NCI-H748 (cell line): ENCODE measurements around the gene MAP4K2.

Source experiments
- DNase-seq: peaks from one replicate; lab custom pipeline; 2025; ENCODE audit not compliant: unreplicated experiment; lab: John Stamatoyannopoulos, UW

MAP4K2 gene

DNA sequence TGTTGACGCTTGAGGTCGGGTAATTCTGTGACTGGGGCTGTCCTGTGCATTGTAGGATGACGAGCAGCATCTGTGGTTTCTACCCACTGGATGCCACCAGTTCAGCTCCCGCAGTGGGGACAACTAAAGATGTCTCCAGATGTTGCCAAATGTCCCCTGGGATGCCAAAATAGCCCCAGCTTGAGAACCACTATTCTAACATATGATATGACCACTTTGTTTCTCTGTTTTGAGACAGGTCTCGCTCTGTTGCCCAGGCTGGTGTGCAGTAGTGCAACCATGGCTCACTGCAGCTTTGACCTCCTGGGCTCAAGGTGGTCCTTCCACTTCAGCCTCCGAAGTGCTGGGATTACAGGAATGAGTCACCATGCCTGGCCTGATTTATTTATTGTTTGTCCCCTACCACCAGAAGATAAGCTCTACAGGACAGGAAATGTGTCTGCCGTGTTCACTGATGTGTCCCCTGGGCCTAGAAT is 11.7 kb upstream of the MAP4K2 start:
- DNase-seq: no peak

DNA sequence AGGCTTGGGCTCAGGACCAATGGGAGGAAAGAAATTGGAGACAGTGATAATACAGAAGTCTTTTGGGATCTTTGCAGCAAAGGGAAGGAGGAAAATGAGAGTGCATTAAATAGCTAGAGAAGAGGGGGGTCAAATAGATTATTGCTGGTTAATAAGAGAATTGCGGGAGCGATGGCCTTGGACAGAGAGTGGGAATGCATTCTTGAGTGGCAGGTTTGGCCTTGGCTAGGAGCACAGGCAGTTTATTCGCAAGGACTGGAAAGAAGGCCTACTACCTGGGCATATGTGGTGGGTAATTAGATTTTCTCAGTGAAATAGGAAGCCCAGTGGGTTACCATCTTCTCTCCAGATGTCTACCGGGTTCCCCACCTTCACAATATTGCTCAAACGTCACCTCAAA is 10.8 kb upstream of the MAP4K2 start:
- DNase-seq: no peak

DNA sequence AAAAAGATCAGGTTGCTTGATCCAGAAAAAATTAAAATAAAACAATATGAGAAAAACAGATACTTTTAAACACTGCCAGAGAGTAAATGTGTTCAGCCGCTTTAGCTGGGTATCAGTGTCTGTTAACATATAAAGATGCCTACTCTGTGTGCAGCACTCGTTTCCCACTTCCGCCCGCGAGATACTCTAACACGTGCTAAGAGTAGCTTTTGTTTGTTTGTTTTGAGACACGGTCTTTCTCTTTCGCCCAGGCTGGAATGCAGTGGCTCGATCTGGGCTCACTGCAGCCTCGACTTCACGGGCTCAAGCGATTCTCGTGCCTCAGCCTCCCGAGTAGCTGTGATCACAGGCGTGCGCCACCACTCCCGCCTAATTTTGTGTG is 7.9 kb upstream of the MAP4K2 start:
- peak; percentile 76 for DNase-seq

DNA sequence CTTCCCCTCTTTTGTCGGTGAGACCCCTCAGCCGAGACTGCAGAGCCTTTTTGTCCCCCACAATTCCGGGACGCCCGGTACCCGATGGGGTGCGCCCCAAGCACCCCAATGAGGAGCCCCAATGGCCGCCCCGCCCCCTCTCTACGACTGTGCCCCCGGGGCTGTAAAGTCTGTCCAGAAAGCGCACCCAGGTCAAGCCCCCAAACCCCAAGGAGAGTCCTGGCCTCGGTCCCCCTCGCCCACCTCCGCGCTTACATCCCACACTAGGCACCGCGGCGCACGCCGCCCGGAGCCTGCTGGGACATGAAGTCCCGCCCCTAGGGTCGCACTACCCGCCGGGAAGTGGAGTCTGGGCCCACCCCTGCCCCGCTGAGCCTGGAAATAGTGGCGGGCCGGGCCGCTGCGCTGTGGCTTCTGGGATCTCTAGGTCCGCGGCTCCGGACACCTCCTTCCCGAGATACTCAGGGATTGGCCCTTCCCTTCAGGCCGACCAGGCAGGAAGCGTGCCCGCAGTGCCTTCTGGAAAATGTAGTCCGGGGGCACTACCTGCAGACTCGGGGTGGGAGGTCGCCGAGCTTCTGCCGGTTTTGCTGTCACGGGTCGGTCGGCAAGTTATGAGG is 7.4 kb upstream of the MAP4K2 start, which contains the start of gene MEN1:
MEN1 (minus strand) TSS at position 281 of the 620 bp plus-strand sequence. CDS start 442 bp downstream, outside the sequence.
- peak; percentile 99 for DNase-seq

DNA sequence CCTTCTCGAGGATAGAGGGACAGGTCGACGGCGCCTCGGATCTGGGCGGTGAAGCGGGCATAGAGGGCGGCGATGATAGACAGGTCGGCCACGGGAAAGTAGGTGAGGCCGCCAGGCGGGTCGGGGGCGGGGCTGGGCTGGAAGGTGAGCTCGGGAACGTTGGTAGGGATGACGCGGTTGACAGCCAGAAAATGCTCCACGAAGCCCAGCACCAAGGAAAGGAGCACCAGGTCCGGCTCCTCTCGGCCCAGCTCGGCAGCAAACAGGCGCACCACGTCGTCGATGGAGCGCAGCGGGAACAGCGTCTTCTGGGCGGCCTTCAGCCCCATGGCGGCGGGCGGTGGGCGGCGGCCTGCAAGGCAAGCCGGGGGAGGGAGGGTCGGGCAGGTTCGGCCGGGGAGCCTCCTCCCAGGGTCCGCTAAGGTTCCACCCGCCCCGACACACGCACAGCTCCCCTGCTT is 6.8 kb upstream of the MAP4K2 start:
- peak; percentile 62 for DNase-seq

DNA sequence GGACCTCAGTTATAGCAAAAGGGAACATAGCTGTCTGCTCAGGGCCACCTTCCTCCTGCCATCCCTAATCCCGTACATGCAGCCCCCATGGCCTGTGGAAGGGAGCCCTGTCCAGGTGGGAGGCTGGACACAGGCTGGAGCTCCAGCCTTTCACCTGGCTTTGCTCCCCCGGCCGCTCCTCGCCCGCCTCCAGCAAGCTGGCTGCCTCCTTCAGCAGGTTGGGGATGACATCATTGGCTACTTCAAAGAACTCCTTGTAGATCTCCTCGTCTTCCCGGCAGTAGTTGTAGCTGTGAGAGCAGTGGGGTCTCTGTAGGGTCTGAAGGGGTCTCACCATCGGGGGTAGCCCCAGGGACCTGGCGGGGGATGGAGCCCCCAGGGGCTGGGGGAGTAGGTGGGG is 2.5 kb upstream of the MAP4K2 start:
- no peak for DNase-seq

DNA sequence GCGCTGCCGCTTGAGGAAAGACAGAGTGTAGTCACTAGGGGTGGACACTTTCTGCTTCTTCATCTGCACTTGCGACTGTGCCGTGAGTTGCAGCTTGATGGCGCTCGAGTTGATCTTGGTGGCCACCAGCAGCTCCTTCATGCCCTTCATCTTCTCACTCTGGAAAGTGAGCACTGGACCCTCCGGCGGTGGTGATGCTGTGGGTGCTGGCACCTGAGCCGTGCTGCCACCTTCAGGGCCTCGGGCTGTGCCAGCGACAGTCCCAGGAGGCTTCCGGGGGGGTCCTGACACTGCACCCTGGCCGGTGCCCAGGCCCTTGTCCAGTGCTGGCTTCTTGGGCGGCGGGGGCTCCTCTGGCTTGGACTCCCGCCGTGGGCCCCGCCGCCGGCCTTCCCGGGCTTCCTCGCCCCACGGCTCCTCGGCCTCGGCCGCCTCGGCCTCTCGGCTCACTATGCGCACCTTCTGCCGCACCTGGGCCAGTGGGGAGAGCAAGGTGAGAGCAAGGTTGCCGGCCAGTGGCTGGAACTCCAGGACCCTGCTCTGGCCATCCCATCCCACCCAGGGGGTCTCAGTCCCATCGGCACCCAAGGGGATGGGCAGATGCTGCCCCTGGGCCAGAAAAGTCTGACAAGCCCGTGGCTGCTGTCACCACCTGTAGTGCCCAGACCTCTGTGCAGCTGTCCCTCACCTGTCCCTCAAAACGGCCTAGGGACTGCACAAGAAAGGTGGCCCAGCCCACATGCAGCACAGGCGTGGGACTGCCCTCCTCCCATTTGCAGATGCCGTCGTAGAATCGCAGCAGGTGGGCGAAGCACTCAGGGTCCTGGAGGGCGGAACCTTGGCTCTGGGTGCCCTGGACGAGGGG is 1.6 kb upstream of the MAP4K2 start:
- DNase-seq: peak; percentile 11

DNA sequence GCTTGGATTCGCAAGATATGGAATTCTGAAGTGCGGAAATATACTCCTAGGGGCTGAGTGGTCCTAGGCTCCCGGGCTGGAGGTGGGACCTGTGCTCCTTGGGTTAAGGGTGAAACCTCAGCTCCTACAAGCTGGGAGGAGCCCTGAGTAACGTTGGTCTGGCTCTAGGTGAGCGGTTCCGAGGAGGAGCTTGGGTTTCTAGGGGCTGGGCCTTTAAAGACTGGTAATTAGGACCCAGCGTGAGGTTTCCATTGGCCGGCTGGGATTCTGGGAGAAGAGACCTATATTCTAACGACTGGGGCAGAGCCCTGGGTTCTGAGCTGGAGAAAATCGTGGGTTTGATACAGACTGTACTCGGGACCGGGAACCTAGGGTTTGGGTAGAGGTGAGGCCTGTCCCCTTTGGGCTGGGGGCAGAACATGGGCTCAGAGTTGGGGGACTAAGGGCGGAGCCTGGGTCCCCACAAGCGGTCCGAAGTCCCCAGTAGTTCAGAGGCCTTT is 882 bp upstream of the MAP4K2 start:
- DNase-seq: no peak

DNA sequence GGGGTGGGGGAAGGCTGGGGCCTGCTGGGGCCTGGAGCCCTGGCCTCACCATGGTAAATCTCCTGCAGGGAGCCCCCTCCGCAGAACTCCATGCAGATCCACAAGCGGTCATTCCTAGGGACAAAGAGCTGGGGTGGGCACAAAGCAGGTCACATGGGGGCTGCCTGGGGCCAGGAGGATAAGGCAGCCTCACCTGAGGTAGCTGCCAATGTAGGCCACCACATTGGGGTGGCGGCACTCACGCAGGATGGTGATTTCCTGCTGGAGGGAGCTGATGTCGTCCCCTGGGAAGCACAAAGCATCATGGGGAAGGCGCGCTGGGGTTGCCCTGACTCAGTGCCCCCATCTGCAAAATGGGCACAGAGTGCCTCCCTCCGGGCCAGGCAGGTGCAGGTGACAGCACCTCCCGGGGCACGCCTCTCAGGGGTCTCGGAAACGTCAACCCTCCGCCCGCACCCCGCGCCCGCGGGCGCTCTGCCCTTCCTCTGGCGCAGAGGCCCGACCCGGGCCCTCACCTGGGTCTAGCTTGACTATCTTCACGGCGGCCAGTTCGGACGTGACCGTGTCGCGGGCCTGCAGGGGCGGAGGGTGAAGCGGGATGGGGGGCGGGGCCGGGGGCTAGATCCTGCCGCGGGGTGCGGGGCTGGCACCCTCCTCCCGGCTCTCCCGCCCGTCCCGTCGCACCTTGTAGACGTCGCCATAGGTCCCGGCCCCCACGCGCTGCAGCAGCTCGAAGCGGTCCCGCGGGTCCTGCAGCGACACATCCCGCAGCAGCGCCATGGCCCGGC is 450 bp downstream of the MAP4K2 start:
- DNase-seq: peak; percentile 40

DNA sequence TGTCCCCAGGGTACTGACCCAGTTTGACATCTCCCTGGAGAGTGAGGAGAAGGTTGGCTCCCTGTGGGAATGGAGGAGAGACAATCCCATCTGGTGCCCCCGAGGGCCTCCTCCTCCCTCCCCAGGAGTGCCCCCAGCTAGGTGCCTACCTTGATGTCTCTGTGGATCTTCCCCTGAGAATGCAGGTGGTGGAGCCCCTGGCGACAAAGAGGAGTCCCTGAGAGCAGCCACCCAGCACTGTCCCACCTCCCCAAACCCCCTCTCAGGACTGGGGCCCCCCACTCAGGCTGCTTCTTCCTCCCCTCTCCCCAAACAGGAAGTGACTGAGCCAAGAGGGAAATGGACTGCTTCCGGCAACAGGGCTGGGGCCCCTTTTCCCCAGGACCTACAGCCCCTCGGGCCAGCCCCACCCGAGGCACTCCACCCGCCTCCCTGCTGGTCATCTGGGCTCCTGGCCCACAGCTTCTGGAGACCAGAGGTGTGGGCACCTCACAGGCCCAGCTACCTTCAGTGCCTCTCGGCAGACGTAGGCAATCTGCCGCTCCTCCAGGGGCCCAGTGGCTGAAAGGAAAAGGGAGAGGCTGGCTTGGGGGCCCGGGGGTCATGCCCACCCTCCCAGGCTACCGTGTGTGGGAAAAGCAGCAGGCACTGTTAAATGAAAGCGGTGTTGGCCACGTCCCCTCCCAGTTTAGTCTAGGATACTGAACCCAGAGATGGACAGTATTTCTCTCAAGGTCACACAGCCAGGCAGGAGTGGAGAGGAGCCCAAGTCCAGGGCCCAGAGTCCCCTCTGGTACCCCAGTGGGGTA is 1.2 kb downstream of the MAP4K2 start:
- DNase-seq: no peak

DNA sequence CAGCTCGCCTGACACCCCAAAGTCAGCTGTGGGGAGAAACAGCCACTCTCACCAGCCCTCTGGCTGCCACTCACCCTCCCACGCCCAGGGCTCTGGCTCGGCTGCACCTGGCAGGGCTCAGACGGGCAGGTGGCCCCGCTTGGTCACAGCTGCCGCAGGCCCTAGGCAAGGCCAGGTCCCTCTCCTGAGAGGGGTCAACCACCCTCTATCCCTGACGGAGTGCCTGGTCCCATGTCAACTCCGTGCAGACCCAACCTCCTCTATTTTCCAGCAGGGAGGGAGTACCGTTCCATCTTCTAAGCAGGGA is 1.9 kb downstream of the MAP4K2 start:
- no peak for DNase-seq

DNA sequence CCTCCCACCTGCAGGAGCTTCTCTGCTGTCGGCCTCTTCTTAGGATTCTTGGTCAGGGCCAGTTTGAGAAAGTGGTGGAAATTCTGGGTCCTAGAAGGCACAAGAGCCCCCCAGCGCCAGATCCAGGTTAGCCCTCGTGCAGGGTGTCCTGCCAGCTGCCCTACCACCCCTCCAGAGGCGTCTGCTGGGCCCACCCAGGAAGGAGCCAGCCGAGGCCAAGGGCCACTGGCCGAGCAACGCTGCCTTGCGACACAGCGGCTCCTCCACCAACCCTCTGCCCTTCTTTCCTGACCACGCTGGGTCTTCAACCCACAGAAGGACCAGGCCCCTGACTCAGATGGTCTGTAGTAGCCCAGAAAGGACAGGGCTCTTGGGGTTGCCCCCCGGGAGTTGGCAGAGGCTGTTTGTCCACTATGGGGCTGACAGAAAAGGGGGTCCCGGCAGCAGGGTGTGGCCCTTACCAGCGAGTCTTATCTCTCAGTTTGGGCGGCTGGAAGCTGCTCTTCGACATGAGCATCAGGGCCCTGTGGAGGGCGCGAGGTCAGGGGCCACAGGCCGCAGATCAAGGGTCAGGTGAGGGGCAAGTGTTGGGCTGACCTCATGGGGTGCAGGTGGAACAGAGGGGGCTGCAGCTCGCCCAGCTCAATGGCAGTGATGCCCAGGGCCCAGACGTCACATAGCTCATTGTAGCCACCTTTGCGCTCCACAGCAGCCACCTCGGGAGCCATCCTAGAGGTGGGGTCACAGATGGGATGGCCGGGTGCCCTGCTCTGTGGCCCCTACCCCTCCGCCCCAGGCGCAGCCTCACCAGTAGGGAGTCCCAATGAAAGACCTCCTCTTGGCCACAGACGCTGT is 2.5 kb downstream of the MAP4K2 start:
- no peak for DNase-seq

DNA sequence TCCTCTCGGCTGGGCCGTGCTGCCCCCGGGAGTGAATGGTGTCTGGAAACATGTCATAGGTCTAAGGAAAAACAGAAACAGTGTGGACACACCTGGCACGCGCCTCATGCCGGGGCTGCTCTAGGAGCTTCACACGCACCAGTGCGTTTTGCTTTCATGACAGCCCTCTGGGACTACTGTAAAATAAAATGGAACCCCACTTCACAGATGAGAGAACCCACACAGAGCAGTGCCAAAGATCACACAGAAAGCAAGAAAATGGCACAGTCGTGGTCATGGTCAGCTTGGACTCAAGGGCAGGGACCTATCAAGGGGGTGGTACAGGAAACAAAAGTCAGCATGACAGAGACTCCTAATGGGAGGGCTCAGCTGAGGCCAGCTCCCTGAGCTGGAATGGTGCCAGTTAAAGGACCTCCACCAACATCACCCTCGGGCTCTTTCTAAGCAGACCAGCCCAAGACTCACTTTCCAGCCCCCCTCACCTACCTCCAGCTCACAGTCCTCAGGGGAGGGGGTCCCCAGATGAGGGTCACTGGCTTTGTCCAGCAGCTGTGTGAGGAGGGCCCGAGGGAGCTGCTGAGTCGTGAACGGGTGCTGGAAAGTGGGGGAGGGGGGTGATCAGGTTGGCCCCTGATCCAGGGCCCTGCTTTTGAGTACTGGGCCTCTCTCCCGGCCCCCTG is 3.3 kb downstream of the MAP4K2 start:
- no peak for DNase-seq

DNA sequence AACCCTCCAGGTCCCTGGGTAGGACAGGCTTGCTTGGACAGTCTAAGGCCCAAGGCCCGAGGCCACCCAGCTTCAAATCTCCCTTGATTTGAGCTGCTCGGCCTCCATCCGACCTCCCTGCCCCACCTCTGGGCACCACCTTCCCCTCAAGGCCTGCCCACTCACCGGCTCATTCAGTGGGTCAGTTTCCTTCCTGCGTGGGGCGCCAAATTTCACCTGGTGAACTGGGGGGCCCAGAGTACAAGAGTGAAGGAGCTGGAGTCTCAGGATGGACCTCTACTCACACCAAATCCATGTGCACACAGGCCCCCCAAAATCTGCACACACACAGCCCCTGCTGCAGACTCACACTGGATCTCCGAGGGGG is 3.8 kb downstream of the MAP4K2 start:
- no peak for DNase-seq

DNA sequence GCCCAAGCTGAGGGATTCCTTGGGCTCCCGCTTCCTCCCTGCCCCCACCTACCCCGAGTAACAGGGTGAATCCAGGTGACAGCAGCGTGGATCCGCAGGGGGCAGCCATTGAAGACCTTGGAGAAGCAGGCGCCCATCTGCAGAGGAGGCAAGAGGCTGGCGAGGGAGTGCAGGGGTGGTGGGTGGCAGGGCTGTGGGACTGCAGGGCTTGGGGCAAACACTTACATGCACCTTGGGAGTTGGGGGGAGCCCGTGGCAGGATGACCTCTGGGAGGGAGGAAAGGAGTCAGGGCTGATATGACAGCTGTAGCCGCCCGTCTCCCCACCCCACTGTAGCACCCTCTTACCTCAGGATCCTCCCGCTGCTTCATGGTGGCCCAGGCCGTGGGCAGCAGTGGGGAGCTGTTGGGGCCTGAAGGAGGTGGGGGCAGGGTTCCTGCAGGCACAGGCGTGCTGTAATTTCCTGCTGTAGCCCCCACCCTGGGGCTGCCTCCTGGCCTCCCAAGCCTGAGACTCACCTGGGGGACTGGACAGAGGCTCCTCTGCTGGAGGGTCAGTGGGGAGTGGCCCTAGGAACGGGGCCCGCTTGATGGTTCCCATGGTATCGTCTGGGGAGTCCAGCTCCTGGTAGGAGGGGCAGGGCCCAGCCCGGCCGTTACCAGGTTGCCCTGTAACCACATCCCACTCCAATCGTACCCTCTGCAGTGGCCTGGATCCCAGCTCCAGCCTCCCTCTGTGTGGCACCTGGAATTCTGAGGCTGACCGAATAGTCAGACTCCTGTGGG is 6.1 kb downstream of the MAP4K2 start:
- DNase-seq: no peak

DNA sequence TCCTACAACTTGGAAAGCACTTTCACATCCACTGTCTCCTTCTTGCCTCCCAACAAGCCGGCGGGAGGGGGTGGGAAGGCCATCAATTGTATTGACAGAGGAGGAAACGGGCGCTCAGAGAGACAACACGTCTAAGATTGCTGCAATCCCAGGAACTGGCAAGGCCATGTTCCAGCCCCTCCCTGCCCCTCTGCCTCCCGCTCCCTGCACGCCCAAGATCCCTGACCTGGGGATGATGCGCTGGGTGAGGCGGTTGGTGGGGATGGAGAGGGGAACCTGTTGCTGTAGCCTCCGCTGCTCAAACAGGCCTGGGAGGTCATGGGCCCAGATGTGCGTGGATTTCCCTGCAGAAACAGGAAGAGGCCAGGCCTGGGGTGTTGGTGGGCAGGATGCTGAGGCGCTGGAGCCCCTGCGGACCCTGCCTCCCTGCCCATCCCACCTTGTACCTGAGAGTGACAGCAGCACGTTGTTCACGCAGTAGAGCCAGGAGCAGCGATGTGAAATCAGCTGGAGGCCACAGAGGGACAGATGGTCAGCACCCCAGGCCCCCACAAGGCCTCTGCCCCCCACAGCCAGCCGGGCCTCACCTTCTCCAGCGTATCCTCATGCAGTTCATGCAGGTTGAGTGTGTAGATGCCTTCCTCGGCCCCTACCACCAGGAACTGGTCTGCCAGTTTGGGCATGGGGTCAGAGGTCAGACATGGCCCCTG is 6.8 kb downstream of the MAP4K2 start:
- DNase-seq: no peak

DNA sequence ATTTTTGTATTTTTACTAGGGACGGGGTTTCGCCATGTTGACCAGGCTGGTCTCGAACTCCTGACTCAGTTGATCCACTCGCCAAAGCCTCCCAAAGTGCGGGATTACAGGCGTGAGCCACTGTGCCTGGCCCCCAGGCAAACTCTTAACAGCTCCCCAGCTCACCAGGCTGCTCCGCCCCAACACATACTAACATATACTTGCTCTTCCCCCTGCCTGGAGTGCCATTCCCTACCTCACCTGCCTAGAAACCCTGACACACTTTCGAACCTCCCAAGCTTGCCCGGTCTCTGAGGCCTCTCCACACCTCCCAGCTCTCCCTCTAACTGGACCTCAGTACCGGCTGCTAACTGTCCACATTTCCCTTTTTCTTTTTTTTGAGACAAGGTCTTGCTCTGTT is 8.5 kb downstream of the MAP4K2 start:
- DNase-seq: no peak
